HG02588 (cell line): ENCODE results near the gene ACOT11.

Experiments used
- ATAC-seq: cut with Tn5 transposase; IDR thresholded peaks from one replicate; pipeline ENCODE4 v1.9.1; 2021; ENCODE audit warnings: mild to moderate bottlenecking, moderate library complexity; ENCODE audit not compliant: unreplicated experiment

The ACOT11 gene

GRCh38 chr1:54583871-54584270 lies 35.8 kb downstream of the ACOT11 start:
- no peak for ATAC-seq

DNA sequence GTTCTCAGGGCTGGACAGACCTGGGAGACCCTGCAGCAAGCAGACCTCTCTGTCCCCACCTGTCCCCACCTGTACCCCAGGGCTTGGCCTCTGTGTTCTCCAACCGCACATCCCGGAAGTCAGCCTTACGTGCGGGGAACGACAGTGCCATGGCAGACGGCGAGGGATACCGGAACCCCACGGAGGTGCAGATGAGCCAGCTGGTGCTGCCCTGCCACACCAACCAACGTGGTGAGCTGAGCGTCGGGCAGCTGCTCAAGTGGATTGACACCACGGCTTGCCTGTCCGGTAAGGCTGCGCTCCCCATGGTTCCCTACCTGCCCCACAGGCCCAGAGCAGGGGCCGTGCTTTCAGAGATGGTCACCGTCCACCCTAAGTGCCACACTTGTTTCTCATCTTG lies 36.5 kb downstream of the ACOT11 start:
- ATAC-seq: no peak

DNA sequence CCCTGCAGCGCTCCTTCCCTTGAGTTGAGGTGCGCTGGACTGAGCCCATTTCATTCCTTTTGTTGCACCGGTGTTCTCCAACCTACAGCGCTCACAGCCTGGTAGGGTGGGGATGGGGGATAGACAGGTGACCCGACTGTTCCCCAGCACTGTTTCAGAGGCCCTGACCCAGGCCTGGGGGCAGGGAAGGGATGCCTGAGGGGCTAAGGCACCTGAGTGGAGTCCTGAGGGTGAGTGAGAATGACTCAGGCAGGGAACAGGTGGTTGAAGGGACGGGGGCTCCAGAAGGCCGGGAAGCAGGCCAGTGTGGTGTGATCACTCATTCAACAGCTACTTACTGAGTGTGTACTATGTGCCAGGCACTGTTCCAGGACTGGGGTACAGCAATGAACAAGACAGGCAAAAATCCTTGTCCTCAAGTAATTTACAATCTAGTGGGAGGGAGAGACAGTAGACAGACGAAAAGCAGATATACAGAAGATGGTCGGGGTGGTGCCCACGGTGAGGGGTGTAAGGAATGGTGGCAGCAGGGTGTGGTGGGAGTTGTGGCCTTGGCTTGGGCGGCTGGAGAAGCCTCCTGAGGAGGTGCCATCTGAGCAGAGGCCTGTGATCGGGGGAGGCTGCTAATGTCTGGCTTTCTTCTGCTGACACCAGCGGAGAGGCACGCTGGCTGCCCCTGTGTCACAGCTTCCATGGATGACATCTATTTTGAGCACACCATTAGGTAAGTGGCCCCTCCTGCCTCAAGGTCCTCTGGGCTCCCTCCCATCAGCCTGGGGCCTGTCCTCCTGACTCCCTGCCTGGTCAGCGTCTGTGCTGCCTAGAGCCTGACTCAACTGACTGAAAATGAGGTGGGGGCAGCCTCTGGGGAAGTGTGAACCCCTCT lies 37.4 kb downstream of the ACOT11 start:
- ATAC-seq: no peak

- no peak for ATAC-seq
These were observed 40.3 kb downstream of the ACOT11 start for GRCh38 chr1:54588377-54588776.

GRCh38 chr1:54591127-54591756 lies 43.2 kb downstream of the ACOT11 start:
- ATAC-seq: no peak

- no peak for ATAC-seq
These were observed 45.6 kb downstream of the ACOT11 start for GRCh38 chr1:54593571-54594160.

GRCh38 chr1:54594463-54594862 lies 46.4 kb downstream of the ACOT11 start:
- no peak for ATAC-seq

- no peak for ATAC-seq
These were observed 48.0 kb downstream of the ACOT11 start for GRCh38 chr1:54595956-54596498.

GRCh38 chr1:54596756-54597155 lies 48.7 kb downstream of the ACOT11 start:
- no peak for ATAC-seq

DNA sequence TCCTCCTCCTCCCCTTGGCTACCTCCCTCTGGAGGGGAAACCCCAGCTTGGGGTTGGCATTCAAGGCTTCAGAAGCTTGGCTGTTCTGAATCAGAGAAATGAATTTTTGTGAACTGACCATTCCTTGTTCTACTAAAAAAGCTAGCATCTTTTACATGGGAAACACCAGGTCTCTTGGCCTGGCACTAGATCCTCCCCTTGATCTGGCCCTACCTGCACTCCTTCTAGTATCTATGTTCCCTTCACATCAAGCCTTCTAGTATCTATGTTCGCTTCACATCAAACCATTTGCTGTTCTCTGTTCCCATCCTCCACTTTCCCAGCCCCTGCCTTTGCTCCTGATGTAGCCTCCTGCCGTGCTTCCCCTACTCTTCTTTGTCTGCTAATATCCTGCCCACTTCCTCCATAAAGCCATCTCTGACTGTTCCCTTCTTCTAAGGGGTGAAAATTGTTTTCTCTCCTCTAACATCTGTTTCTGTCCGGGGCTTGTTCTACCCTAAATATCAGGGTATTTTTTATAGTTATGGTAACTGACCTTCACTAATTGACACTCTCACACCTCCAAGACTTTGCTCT lies 49.5 kb downstream of the ACOT11 start:
- no peak for ATAC-seq

DNA sequence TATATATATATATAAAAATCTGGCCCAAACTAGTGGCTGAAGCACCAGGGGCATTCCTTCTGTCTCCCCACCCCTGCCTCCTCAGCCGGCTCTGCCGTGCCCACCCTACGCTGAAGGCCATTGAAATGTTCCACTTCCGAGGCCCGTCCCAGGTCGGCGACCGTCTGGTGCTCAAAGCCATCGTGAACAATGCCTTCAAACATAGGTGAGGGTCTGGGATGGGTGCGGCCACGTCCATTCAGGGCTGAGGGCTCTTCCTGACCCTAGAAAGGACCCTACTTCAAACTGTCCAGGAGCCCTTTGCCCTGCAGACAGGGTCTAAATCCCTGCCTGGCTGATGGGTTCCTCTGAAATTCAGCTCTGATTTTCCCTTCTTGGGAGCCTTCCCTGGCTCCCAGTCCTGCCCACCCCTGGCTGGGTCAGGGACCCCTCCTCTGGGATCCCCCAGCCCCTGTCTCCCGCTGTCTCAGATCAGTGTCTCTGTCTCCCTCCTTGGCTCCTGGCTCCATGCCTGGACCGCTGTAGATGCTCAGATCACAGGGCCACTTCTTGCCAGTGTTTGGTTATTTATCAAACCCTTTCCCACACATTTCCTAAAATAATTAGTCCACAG lies 51.3 kb downstream of the ACOT11 start:
- no peak for ATAC-seq

- ATAC-seq: no peak
These were observed 53.1 kb downstream of the ACOT11 start for GRCh38 chr1:54600947-54601721.

DNA sequence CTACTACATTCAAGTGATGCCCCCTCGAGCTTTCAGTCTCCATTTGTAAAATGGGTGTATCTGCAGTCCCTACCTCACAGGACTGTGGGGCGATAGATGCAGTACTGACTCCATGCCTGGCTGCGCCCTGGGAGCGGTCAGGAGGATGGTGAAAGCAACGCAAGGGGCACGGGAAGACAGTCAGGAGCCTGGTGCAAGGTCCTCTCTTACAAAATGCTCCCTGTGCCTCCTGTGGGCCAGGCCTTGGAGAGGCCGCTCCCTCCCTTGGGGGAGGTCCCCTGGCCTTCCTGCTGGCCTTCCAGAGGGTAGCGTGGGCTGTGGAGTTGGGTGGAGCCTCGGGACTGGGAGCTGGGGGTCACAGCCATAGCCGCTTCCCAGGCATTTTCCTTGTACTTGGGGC lies 53.7 kb downstream of the ACOT11 start:
- ATAC-seq: no peak

DNA sequence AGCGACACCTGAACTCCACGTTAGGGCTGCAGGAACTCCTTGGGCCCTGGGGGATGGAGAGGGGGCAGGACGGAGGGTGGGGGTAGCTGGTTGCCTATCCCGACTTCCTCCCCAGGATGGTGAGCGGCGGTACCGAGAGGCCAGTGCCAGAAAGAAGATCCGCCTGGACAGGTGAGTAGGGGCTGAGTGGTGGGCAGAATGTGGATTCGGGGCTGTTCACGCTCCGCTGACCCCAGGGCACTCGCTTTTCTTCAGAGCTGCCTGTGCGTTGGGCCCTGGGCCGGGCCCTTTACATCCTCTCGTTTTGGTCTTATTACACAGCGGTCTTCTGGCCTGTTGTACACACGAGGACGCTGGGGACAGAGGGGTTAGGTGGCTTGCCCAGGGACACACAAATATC lies 54.5 kb downstream of the ACOT11 start:
- ATAC-seq: no peak

DNA sequence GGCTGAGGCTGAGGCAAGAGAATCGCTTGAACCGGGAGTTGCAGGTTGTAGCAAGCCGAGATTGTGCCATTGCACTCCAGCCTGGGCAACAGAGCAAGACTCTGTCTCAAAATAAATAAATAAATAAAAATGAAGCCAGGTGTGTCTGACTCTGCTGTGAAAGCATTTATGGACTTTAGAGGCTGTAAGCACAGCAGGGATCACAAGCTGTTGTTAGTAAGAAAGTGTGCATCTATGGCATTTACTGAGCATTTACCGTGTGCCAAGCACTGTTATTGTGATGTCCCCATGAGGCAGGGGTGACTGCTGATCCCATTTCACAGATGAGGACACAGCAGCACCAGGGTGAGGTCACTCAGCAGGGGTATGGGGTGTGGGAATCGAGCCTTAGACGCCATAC lies 55.2 kb downstream of the ACOT11 start:
- no peak for ATAC-seq

DNA sequence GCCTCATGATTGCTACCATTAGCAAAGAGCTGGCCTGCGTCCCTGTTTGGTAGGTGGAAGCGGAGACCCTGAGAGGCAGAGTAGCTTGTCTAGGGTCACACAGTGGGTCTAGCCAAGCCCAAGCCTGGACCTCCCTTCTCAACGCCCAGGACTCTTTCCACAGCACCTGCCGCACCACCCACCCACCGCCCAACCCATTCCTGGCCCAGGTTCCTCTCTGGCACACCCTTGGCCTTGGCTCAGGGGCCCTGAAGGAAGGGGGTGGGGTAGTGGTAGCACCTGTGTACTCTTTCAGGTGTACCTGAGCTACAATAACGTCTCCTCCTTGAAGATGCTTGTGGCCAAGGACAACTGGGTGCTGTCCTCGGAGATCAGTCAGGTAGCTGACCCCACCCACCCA lies 56.0 kb downstream of the ACOT11 start:
- no peak for ATAC-seq

DNA sequence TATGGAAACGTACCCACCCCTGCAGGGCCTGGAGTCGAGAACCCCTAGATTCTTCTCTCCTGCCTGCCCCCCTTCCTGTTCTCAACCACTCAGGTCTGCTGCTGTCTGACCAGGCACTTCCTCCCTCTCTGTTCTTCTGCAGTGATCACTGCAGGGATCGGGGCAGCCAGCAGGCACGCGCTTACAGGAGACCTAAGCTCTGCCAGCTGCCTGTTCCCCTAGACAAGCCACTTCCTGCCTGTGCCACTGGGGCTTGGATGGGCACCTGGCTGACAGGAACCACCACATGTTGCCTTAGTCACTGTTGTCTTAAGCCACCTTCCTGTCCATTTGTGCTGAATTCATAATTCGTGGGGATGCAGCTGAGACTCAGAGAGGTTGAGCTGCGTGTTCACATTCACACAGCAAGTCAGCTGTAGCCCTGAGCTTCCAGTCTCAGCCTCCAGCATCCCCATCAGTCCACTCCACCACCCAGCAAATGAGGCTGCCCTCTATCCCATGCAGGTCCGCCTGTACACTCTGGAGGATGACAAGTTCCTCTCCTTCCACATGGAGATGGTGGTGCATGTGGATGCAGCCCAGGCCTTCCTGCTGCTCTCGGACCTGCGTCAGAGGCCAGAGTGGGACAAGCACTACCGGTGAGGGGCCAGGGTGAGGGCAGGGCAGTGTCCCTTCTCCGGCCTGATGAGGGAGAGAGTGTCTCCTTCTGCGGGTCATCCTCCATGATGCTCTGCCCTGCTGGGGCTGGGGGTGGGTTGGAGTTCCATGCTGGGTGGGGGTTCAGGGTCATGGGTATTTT lies 56.7 kb downstream of the ACOT11 start:
- ATAC-seq: no peak

DNA sequence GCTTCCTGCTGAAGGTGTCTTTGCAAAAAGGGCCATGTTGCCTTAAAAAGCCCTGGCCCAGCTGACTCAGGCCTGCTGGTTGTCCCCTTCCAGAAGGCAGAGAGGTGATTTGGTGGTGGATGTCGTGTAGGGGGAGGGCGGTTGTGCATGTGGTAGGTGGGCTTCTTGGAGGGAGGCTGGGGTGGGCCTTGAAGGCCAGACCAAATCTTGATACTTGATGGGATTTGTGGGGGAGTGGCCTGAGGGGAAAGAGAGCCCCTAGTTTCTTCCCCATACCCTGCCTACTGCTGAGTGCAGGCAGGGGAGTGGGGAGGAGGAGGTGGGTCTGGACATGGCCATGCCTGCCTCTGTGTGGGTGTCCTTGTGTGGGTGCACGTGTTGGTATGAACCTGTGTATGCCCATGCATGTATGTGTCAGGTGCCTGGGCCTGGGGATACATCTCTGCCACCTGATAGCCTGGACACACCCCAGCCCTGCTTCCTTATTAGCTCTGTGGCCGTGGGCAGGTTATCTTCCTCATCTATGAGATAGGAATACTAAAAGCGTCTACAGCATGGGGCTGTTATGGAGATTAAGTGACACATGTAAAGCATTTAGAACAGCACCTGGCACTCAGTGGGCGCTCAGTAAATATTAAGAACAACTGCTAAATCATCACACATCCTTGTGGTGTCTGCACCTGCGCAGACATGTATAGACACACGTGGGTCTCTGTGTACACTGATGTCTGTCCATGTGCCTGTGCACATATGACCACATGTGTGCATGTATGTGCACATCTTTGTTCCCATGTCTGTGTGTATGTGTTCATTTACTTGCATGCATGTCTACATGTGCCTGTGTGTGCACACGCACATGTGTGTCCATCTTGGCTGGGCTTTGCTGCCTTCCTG lies 58.3 kb downstream of the ACOT11 start:
- no peak for ATAC-seq

DNA sequence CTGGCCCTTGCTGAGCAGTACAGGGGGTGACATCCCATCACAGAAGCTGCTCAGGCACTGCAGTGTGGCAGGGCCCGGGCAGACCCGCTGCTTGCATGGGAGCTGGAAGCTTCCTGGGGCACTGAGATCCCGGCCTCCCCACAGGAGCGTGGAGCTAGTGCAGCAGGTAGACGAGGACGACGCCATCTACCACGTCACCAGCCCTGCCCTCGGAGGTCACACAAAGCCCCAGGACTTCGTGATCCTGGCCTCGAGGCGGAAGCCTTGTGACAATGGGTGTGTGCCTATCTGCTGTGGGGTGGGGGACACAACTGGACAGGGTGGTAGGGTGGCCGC lies 58.9 kb downstream of the ACOT11 start:
- no peak for ATAC-seq
